ENCODE results near the gene DCDC2C. TPM values are rescaled to one million over a fixed set of nuclear protein-coding genes. Genes with fewer than 3 reads are reported as not detected.

DCDC2C gene, protein sequence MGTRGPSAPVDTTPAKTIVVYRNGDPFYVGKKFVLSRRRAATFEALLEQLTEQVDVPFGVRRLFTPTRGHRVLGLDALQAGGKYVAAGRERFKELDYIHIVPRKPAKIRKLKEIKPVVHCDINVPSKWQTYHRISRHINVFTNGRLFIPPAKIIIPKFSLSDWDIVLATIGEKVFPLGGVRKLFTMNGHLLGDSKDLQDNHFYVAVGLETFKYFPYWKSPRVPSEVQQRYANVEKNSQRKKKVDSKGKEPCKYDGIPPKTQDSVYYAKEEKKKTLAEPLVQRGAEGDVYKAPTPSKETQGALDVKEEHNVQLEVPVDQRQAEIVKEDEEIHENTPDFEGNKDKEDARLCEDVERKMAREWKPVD
- not detected in 2 replicates for total RNA-seq
- polyA plus RNA-seq: not detected in 2 replicates

GRCh38 chr2:3703236-3703756, at the start of gene DCDC2C:
TSS of gene DCDC2C (plus strand) at chr2:3703575. CDS start at chr2:3703752, 177 bp downstream.
- Histone ChIP-seq H3K9me3 (ENCODE audit: low read depth) (no peaks in the 10 kb centered on the region), H3K9me2 (replicated peaks; ENCODE audit: insufficient read depth) (no peaks in the 10 kb centered on the region), H3K36me3 (replicated peaks; ENCODE audit: insufficient read depth, low read depth) (no peaks in the 10 kb centered on the region), H3K79me2 (no peaks in the 10 kb centered on the region), H4K20me1 (ENCODE audit: insufficient read depth, poor library complexity, severe bottlenecking) (no peaks in the 10 kb centered on the region), H3K4me1 (ENCODE audit: insufficient read depth) (no peaks in the 10 kb centered on the region), H3K4me2 (no peak within 1 kb of the TSS), H3K4me3 (no peak within 1 kb of the TSS), H3K27me3 (no peaks in the 10 kb centered on the region), H3K27ac (no peak within 1 kb of the TSS), H2AFZ (no peak within 1 kb of the TSS)
- TF ChIP-seq CTCF (IDR thresholded peaks at IDR 0.05; ENCODE audit: poor library complexity): no peak
- no peak for TF ChIP-seq EZH2 (IDR thresholded peaks at IDR 0.05; ENCODE audit: borderline replicate concordance)
- TF ChIP-seq EZH2phosphoT487 (IDR thresholded peaks at IDR 0.05; ENCODE audit: low read depth, severe bottlenecking, unreplicated experiment): no peak
- 99% methylated on average over 9 of the region's 60 CpGs for WGBS (ENCODE audit: low lambda C conversion rate, missing lambda C conversion rate)
- no peak for DNase-seq (ENCODE audit: low spot score)

DNA sequence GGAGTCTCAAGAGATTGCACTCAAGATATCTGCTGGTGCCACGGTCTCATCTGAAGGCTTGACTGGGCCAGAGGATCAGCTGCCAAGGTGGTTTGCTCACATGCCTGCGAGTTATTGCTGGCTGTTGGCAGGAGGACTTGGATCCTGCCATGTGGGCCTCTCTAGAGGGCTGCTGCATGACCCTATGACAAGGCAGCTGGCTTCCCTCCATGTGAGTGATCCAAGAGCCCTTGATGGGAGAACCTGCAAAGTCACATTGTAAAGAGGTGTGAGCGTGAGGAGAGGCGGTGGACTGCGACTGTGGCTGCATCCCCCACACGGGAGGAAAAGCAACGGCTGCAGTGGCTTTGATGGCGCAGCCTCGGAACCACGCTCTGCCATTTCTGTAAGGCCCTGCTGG, 49.4 kb upstream of the DCDC2C start:
- TF ChIP-seq EZH2 (IDR thresholded peaks at IDR 0.05; ENCODE audit: borderline replicate concordance) (no peak), EZH2phosphoT487 (IDR thresholded peaks at IDR 0.05; ENCODE audit: low read depth, severe bottlenecking, unreplicated experiment) (no peak), CTCF (IDR thresholded peaks at IDR 0.05; ENCODE audit: poor library complexity) (no peak)
- Histone ChIP-seq H3K9me2 (replicated peaks; ENCODE audit: insufficient read depth) (no peaks in the 10 kb centered on the region), H4K20me1 (ENCODE audit: insufficient read depth, poor library complexity, severe bottlenecking) (no peaks in the 10 kb centered on the region), H3K4me1 (ENCODE audit: insufficient read depth) (peaks cover 14% of the 10 kb centered on the region), H3K27ac (no peak overlapping the region), H3K36me3 (replicated peaks; ENCODE audit: insufficient read depth, low read depth) (no peaks in the 10 kb centered on the region), H3K27me3 (no peaks in the 10 kb centered on the region), H3K4me3 (no peak overlapping the region), H3K9me3 (ENCODE audit: low read depth) (no peaks in the 10 kb centered on the region), H2AFZ (no peak overlapping the region), H3K4me2 (no peak overlapping the region), H3K79me2 (no peaks in the 10 kb centered on the region)
- 95% methylated on average over 9 of the region's 10 CpGs for WGBS (ENCODE audit: low lambda C conversion rate, missing lambda C conversion rate)
- no peak for DNase-seq (ENCODE audit: low spot score)

GRCh38 chr2:3654531-3655225, 48.7 kb upstream of the DCDC2C start:
- Histone ChIP-seq H3K79me2 (no peaks in the 10 kb centered on the region), H3K27me3 (no peaks in the 10 kb centered on the region), H3K4me3 (no peak overlapping the region), H3K4me1 (ENCODE audit: insufficient read depth) (peaks cover 19% of the 10 kb centered on the region), H3K9me2 (replicated peaks; ENCODE audit: insufficient read depth) (no peaks in the 10 kb centered on the region), H3K27ac (no peak overlapping the region), H3K9me3 (ENCODE audit: low read depth) (no peaks in the 10 kb centered on the region), H3K4me2 (no peak overlapping the region), H2AFZ (no peak overlapping the region), H3K36me3 (replicated peaks; ENCODE audit: insufficient read depth, low read depth) (no peaks in the 10 kb centered on the region), H4K20me1 (ENCODE audit: insufficient read depth, poor library complexity, severe bottlenecking) (no peaks in the 10 kb centered on the region)
- 87% methylated on average over 21 of the region's 21 CpGs for WGBS (ENCODE audit: low lambda C conversion rate, missing lambda C conversion rate)
- no peak for DNase-seq (ENCODE audit: low spot score)
- TF ChIP-seq CTCF (IDR thresholded peaks at IDR 0.05; ENCODE audit: poor library complexity) (no peak), EZH2phosphoT487 (IDR thresholded peaks at IDR 0.05; ENCODE audit: low read depth, severe bottlenecking, unreplicated experiment) (no peak), EZH2 (IDR thresholded peaks at IDR 0.05; ENCODE audit: borderline replicate concordance) (no peak)
